Measurements from ENCODE around the gene KAZN. TPM values are rescaled to one million over a fixed set of nuclear protein-coding genes. Genes with fewer than 3 reads are reported as not detected.
A peak's percentile ranks its signal among the peaks of the same experiment; 100 is the strongest.

KAZN gene
- total RNA-seq, 6 experiments from 2014 or later: 13.1 to 22.3 (median 20.7) TPM

GRCh38 chr1:14906665-14907064 is 308.2 kb downstream of the KAZN start:
- Mint-ChIP-seq H3K9me3 (no peaks in the 10 kb centered on the region), H3K4me1 (ENCODE audit: low read depth) (peaks cover 9% of the 10 kb centered on the region), H3K36me3 (ENCODE audit: low read depth) (no peaks in the 10 kb centered on the region), H3K27me3 (ENCODE audit: insufficient read depth) (peaks cover 6% of the 10 kb centered on the region; the same call in 1 of the 2 replicates), H3K4me3 (no peak overlapping the region), H3K27ac (no peak overlapping the region)
- no peak for DNase-seq
- no peak for TF ChIP-seq CTCF (IDR thresholded peaks at IDR 0.05)

- no peak for DNase-seq
- Mint-ChIP-seq H3K36me3 (ENCODE audit: low read depth) (no peaks in the 10 kb centered on the region), H3K27me3 (ENCODE audit: insufficient read depth) (peaks cover 4% of the 10 kb centered on the region; the same call in 1 of the 2 replicates), H3K4me1 (ENCODE audit: low read depth) (peaks cover 9% of the 10 kb centered on the region), H3K4me3 (no peak overlapping the region), H3K9me3 (no peaks in the 10 kb centered on the region), H3K27ac (peak overlapping the region; percentile 1; the same call in 1 of the 2 replicates)
- no peak for TF ChIP-seq CTCF (IDR thresholded peaks at IDR 0.05)
These were observed 308.9 kb downstream of the KAZN start for GRCh38 chr1:14907416-14907815.

DNA sequence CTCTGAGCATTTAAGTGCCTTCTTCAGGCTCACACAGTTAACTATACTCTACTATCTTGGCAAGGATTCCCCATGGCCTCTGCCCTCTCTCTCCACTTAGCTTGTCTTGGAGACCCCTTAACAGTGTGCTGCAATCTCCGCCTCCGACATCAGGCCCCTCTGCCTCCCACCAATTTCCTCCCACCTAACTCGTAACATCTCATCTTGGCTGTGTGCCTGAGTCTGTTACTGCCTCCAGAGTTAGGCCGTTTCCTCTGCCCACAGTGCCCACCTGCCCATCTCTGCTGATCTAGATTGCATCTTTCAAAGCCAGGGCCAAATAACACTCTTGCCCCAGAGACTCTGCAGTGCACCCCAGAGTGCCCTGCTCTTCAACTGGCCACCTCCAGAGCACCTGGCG is 310.8 kb downstream of the KAZN start:
- Mint-ChIP-seq H3K4me3 (no peak overlapping the region), H3K27ac (no peak overlapping the region), H3K27me3 (ENCODE audit: insufficient read depth) (peaks cover 4% of the 10 kb centered on the region; the same call in 1 of the 2 replicates), H3K4me1 (ENCODE audit: low read depth) (peaks cover 9% of the 10 kb centered on the region), H3K36me3 (ENCODE audit: low read depth) (no peaks in the 10 kb centered on the region), H3K9me3 (no peaks in the 10 kb centered on the region)
- TF ChIP-seq CTCF (IDR thresholded peaks at IDR 0.05): no peak
- DNase-seq: no peak

- Mint-ChIP-seq H3K4me3 (no peak overlapping the region), H3K36me3 (ENCODE audit: low read depth) (no peaks in the 10 kb centered on the region), H3K27me3 (ENCODE audit: insufficient read depth) (peaks cover 4% of the 10 kb centered on the region; the same call in 1 of the 2 replicates), H3K9me3 (no peaks in the 10 kb centered on the region), H3K4me1 (ENCODE audit: low read depth) (peaks cover 9% of the 10 kb centered on the region), H3K27ac (no peak overlapping the region)
- no peak for TF ChIP-seq CTCF (IDR thresholded peaks at IDR 0.05)
- DNase-seq: no peak
These were observed 311.5 kb downstream of the KAZN start for GRCh38 chr1:14909920-14910460.

- Mint-ChIP-seq H3K36me3 (ENCODE audit: low read depth) (no peaks in the 10 kb centered on the region), H3K27ac (0 out of 2 replicates have a peak overlapping the region, but pooled peaks have one; percentile 21), H3K27me3 (ENCODE audit: insufficient read depth) (peaks cover 4% of the 10 kb centered on the region; the same call in 1 of the 2 replicates), H3K9me3 (no peaks in the 10 kb centered on the region), H3K4me3 (no peak overlapping the region), H3K4me1 (ENCODE audit: low read depth) (peaks cover 9% of the 10 kb centered on the region)
- no peak for TF ChIP-seq CTCF (IDR thresholded peaks at IDR 0.05)
- no peak for DNase-seq
These were observed 312.7 kb downstream of the KAZN start for GRCh38 chr1:14910984-14911721.

Measured in HFFc6 (cell line).